HG03457 (cell line): ENCODE measurements around the gene MZB1.

Source experiments
- ATAC-seq: cut with Tn5 transposase; IDR thresholded peaks from one replicate; pipeline ENCODE4 v1.9.1; 2021; ENCODE audit warnings: moderate number of reproducible peaks; ENCODE audit not compliant: unreplicated experiment

Gene MZB1

GRCh38 chr5:139340051-139340450 lies 49.7 kb downstream of the MZB1 start:
- ATAC-seq, result no peak
